ENCODE measurements around the gene ATXN1. TPM values are rescaled to one million over a fixed set of nuclear protein-coding genes. Genes with fewer than 3 reads are reported as not detected.
A peak's percentile ranks its signal among the peaks of the same experiment; 100 is the strongest.

The ATXN1 gene
- total RNA-seq, 1 donor from 2014 or later, result 60.0 TPM

- DNase-seq (ENCODE audit: low read depth), result peak; percentile 67
These were observed 79.9 kb downstream of the ATXN1 start for GRCh38 chr6:16681260-16681873.

- no peak for DNase-seq (ENCODE audit: low read depth)
These were observed 82.2 kb downstream of the ATXN1 start for GRCh38 chr6:16679050-16679449.

GRCh38 chr6:16677458-16677857, 83.8 kb downstream of the ATXN1 start:
- DNase-seq (ENCODE audit: low read depth), result no peak

- no peak for DNase-seq (ENCODE audit: low read depth)
These were observed 84.3 kb downstream of the ATXN1 start for GRCh38 chr6:16676978-16677377.

GRCh38 chr6:16676376-16676775, 84.9 kb downstream of the ATXN1 start:
- DNase-seq (ENCODE audit: low read depth), result no peak

- DNase-seq (ENCODE audit: low read depth), result no peak
These were observed 86.4 kb downstream of the ATXN1 start for GRCh38 chr6:16674801-16675392.

- no peak for DNase-seq (ENCODE audit: low read depth)
These were observed 88.1 kb downstream of the ATXN1 start for GRCh38 chr6:16673011-16673797.

- no peak for DNase-seq (ENCODE audit: low read depth)
These were observed 89.7 kb downstream of the ATXN1 start for GRCh38 chr6:16671302-16672289.

- DNase-seq (ENCODE audit: low read depth), result no peak
These were observed 90.6 kb downstream of the ATXN1 start for GRCh38 chr6:16670617-16671051.

GRCh38 chr6:16670183-16670582, 91.1 kb downstream of the ATXN1 start:
- DNase-seq (ENCODE audit: low read depth), result no peak

- no peak for DNase-seq (ENCODE audit: low read depth)
These were observed 92.0 kb downstream of the ATXN1 start for GRCh38 chr6:16669227-16669626.

GRCh38 chr6:16667509-16667908, 93.8 kb downstream of the ATXN1 start:
- DNase-seq (ENCODE audit: low read depth), result no peak

- DNase-seq (ENCODE audit: low read depth), result no peak
These were observed 95.3 kb downstream of the ATXN1 start for GRCh38 chr6:16665992-16666391.

- DNase-seq (ENCODE audit: low read depth), result no peak
These were observed 96.1 kb downstream of the ATXN1 start for GRCh38 chr6:16665182-16665581.

- peak; percentile 26 for DNase-seq (ENCODE audit: low read depth)
These were observed 97.4 kb downstream of the ATXN1 start for GRCh38 chr6:16663901-16664300.

GRCh38 chr6:16660157-16660497, 101.1 kb downstream of the ATXN1 start:
- no peak for DNase-seq (ENCODE audit: low read depth)

- no peak for DNase-seq (ENCODE audit: low read depth)
These were observed 101.6 kb downstream of the ATXN1 start for GRCh38 chr6:16659466-16660156.

GRCh38 chr6:16658348-16659034, 102.8 kb downstream of the ATXN1 start:
- DNase-seq (ENCODE audit: low read depth), result peak; percentile 22

GRCh38 chr6:16657768-16658167, 103.5 kb downstream of the ATXN1 start:
- DNase-seq (ENCODE audit: low read depth), result no peak

- no peak for DNase-seq (ENCODE audit: low read depth)
These were observed 104.8 kb downstream of the ATXN1 start for GRCh38 chr6:16656451-16656850.

All from myocyte (in vitro differentiated cells).